Kidney epithelial cell (primary cell): ENCODE results near the gene VPS33B. TPM values are rescaled to one million over a fixed set of nuclear protein-coding genes. Genes with fewer than 3 reads are reported as not detected.

Source experiments
- DNase-seq: peaks from one replicate; pipeline ENCODE4 v3.0.0-alpha.2; 2010; ENCODE audit warnings: low read depth
- H3K27me3 ChIP-seq: 2 replicates; pipeline ENCODE4 v1.6.0; 2011; ENCODE audit warnings: low read length; ENCODE audit not compliant: control insufficient read depth, insufficient read depth
- H3K36me3 ChIP-seq: 2 replicates; pipeline ENCODE4 v1.5.1; 2011; ENCODE audit warnings: low read length; ENCODE audit not compliant: control insufficient read depth, insufficient read depth
- H3K4me3 ChIP-seq: 2 replicates; pipeline ENCODE4 v1.5.1; 2011; ENCODE audit warnings: low read depth, mild to moderate bottlenecking, control low read depth, low read length
- total RNA-seq: library from RNA; depleted of rRNA; stranded (reverse); fragments of >200 nt; gene quantifications from 2 replicates; pipeline ENCODE4 v1.2.3, GENCODE V29; 2015
- TF ChIP-seq, protein P1 (sequence below): IDR thresholded peaks from 2 replicates; pipeline ENCODE4 v1.5.1; 2011; ENCODE audit warnings: mild to moderate bottlenecking, moderate library complexity, low read length, control low read depth, inconsistent platforms; ENCODE audit not compliant: insufficient read depth, poor library complexity, severe bottlenecking

Gene VPS33B
- total RNA-seq, 1 donor from 2014 or later: 15.5 TPM

- Histone ChIP-seq H3K4me3 (no peak overlapping the region), H3K27me3 (no peaks in the 10 kb centered on the region), H3K36me3 (peaks cover 4% of the 10 kb centered on the region)
- TF ChIP-seq, protein P1, sequence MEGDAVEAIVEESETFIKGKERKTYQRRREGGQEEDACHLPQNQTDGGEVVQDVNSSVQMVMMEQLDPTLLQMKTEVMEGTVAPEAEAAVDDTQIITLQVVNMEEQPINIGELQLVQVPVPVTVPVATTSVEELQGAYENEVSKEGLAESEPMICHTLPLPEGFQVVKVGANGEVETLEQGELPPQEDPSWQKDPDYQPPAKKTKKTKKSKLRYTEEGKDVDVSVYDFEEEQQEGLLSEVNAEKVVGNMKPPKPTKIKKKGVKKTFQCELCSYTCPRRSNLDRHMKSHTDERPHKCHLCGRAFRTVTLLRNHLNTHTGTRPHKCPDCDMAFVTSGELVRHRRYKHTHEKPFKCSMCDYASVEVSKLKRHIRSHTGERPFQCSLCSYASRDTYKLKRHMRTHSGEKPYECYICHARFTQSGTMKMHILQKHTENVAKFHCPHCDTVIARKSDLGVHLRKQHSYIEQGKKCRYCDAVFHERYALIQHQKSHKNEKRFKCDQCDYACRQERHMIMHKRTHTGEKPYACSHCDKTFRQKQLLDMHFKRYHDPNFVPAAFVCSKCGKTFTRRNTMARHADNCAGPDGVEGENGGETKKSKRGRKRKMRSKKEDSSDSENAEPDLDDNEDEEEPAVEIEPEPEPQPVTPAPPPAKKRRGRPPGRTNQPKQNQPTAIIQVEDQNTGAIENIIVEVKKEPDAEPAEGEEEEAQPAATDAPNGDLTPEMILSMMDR: no peak
- no peak for DNase-seq
Observed at GRCh38 chr15:90981681-90982080, 40.7 kb downstream of the VPS33B start.

GRCh38 chr15:90979582-90979981 is 42.8 kb downstream of the VPS33B start:
- TF ChIP-seq, protein P1: no peak
- Histone ChIP-seq H3K36me3 (peaks cover 4% of the 10 kb centered on the region), H3K4me3 (no peak overlapping the region), H3K27me3 (no peaks in the 10 kb centered on the region)
- no peak for DNase-seq

GRCh38 chr15:90974216-90974615 is 48.2 kb downstream of the VPS33B start:
- Histone ChIP-seq H3K36me3 (peaks cover 2% of the 10 kb centered on the region), H3K27me3 (no peaks in the 10 kb centered on the region), H3K4me3 (no peak overlapping the region)
- TF ChIP-seq, protein P1: no peak
- DNase-seq: no peak

GRCh38 chr15:90972133-90972532 is 50.3 kb downstream of the VPS33B start:
- Histone ChIP-seq H3K36me3 (no peaks in the 10 kb centered on the region), H3K27me3 (no peaks in the 10 kb centered on the region), H3K4me3 (no peak overlapping the region)
- DNase-seq: no peak
- TF ChIP-seq, protein P1: no peak

DNA sequence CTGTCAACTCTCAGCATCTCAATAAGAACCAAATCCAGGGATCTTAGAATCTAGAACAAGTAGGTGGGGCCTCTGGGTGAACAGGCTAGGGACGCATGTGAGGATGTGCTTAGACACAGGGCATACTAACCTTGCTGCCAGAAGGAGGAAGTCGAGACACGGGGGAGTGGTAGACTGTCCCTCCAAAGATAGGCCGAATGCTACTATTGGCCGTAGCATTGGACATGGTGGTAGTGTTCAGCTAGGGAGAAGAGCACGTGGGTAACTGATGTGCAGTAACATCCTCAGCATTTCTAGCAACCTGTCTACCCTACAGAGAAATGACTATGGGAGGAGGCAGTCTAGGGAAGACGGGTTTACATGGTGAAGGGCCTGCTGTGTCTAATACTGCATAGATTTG is 52.1 kb downstream of the VPS33B start:
- Histone ChIP-seq H3K4me3 (no peak overlapping the region), H3K36me3 (peaks cover 1% of the 10 kb centered on the region), H3K27me3 (no peaks in the 10 kb centered on the region)
- no peak for DNase-seq
- TF ChIP-seq, protein P1: no peak

GRCh38 chr15:90968434-90968833 is 54.0 kb downstream of the VPS33B start:
- Histone ChIP-seq H3K4me3 (no peak overlapping the region), H3K27me3 (no peaks in the 10 kb centered on the region), H3K36me3 (peaks cover 1% of the 10 kb centered on the region)
- TF ChIP-seq, protein P1: no peak
- DNase-seq: no peak
